ENCODE data around the gene PAFAH2. TPM values are rescaled to one million over a fixed set of nuclear protein-coding genes. Genes with fewer than 3 reads are reported as not detected.

The PAFAH2 gene
- total RNA-seq, 4 donors from 2014 or later = 6.3 to 19.2 (median 9.3) TPM

- H3K36me3 ChIP-seq = peaks cover 0 to 93% (median 19%) of the 10 kb centered on the region in 3 donors
- WGBS, 2 donors = 92 to 100% methylated on average over 1 of the region's 1 CpG
- no peaks in the 10 kb centered on the region for H3K4me1 ChIP-seq
- DNase-seq (ENCODE audit: low spot score in 2 of 2) = no peak
- no peaks in the 10 kb centered on the region for H3K27me3 ChIP-seq
- no peak for TF ChIP-seq POLR2A (IDR thresholded peaks at IDR 0.05)
- TF ChIP-seq, protein P1, sequence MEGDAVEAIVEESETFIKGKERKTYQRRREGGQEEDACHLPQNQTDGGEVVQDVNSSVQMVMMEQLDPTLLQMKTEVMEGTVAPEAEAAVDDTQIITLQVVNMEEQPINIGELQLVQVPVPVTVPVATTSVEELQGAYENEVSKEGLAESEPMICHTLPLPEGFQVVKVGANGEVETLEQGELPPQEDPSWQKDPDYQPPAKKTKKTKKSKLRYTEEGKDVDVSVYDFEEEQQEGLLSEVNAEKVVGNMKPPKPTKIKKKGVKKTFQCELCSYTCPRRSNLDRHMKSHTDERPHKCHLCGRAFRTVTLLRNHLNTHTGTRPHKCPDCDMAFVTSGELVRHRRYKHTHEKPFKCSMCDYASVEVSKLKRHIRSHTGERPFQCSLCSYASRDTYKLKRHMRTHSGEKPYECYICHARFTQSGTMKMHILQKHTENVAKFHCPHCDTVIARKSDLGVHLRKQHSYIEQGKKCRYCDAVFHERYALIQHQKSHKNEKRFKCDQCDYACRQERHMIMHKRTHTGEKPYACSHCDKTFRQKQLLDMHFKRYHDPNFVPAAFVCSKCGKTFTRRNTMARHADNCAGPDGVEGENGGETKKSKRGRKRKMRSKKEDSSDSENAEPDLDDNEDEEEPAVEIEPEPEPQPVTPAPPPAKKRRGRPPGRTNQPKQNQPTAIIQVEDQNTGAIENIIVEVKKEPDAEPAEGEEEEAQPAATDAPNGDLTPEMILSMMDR (IDR thresholded peaks at IDR 0.05) = no peak
- no peak for TF ChIP-seq EP300 (IDR thresholded peaks at IDR 0.05)
- H3K9me3 ChIP-seq = no peaks in the 10 kb centered on the region
- H3K27ac ChIP-seq = no peak overlapping the region
- H3K4me3 ChIP-seq = no peak overlapping the region
Observed at GRCh38 chr1:25985171-25985570, 12.7 kb downstream of the PAFAH2 start.

DNA sequence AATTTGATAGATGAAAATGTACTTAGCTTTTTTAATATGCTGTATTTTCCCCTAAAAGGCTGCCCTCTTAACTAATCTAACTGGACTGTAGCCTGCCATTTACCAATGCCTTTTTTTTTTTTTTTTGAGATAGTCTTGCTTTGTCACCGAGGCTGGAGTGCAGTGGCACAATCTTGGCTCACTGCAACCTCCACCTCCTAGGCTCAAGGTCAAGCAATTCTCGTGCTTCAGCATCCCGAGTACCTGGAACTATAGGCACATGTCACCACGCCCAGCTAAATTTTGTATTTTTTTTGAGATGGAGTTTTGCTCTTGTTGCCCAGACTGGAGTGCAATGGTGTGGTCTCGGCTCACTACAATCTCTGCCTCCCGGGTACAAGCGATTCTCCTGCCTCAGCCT is 18.7 kb downstream of the PAFAH2 start:
- Histone ChIP-seq H3K27me3 (no peaks in the 10 kb centered on the region), H3K27ac (no peak overlapping the region), H3K9me3 (no peaks in the 10 kb centered on the region), H3K4me3 (no peak overlapping the region), H3K36me3 (peaks cover 0 to 94% (median 18%) of the 10 kb centered on the region in 3 donors), H3K4me1 (no peaks in the 10 kb centered on the region)
- DNase-seq (ENCODE audit: low spot score in 2 of 2) = no peak
- WGBS, 2 donors = 76 to 88% methylated on average over 7 of the region's 7 CpGs
- TF ChIP-seq, protein P1 (IDR thresholded peaks at IDR 0.05) = no peak
- TF ChIP-seq POLR2A (IDR thresholded peaks at IDR 0.05) = no peak
- TF ChIP-seq EP300 (IDR thresholded peaks at IDR 0.05) = no peak

GRCh38 chr1:25978403-25978802 is 19.5 kb downstream of the PAFAH2 start:
- Histone ChIP-seq H3K9me3 (no peaks in the 10 kb centered on the region), H3K27ac (no peak overlapping the region), H3K36me3 (peaks cover 0 to 94% (median 14%) of the 10 kb centered on the region in 3 donors), H3K27me3 (no peaks in the 10 kb centered on the region), H3K4me1 (no peaks in the 10 kb centered on the region), H3K4me3 (no peak overlapping the region)
- TF ChIP-seq POLR2A (IDR thresholded peaks at IDR 0.05) (no peak), EP300 (IDR thresholded peaks at IDR 0.05) (no peak)
- TF ChIP-seq, protein P1 (IDR thresholded peaks at IDR 0.05) = no peak
- DNase-seq (ENCODE audit: low spot score in 2 of 2) = no peak
- WGBS, 2 donors = 83 to 91% methylated on average over 2 of the region's 2 CpGs

GRCh38 chr1:25977801-25978200 is 20.1 kb downstream of the PAFAH2 start:
- TF ChIP-seq, protein P1 (IDR thresholded peaks at IDR 0.05) = no peak
- no peak for TF ChIP-seq EP300 (IDR thresholded peaks at IDR 0.05)
- no peak for TF ChIP-seq POLR2A (IDR thresholded peaks at IDR 0.05)
- Histone ChIP-seq H3K4me1 (no peaks in the 10 kb centered on the region), H3K36me3 (peaks cover 0 to 94% (median 14%) of the 10 kb centered on the region in 3 donors), H3K4me3 (no peak overlapping the region), H3K27me3 (no peaks in the 10 kb centered on the region), H3K9me3 (no peaks in the 10 kb centered on the region), H3K27ac (no peak overlapping the region)
- WGBS, 2 donors = 74 to 81% methylated on average over 5 of the region's 5 CpGs
- no peak for DNase-seq (ENCODE audit: low spot score in 2 of 2)

GRCh38 chr1:25973610-25974321 is 24.1 kb downstream of the PAFAH2 start:
- H3K4me3 ChIP-seq = no peak overlapping the region
- H3K27ac ChIP-seq = no peak overlapping the region
- DNase-seq (ENCODE audit: low spot score in 2 of 2) = no peak
- peaks cover 0 to 96% (median 7%) of the 10 kb centered on the region in 3 donors for H3K36me3 ChIP-seq
- no peaks in the 10 kb centered on the region for H3K9me3 ChIP-seq
- TF ChIP-seq, protein P1 (IDR thresholded peaks at IDR 0.05) = no peak
- TF ChIP-seq POLR2A (IDR thresholded peaks at IDR 0.05) = no peak
- TF ChIP-seq EP300 (IDR thresholded peaks at IDR 0.05) = no peak
- WGBS, 2 donors = 82 to 97% methylated on average over 6 of the region's 6 CpGs
- peaks cover 0 to 3% (median 0%) of the 10 kb centered on the region in 4 donors for H3K4me1 ChIP-seq
- H3K27me3 ChIP-seq = no peaks in the 10 kb centered on the region
